Erythroblast (primary cell): Measurements from ENCODE around the gene HSH2D.

ENCODE experiments used
- GATA1 ChIP-seq: IDR thresholded peaks from 2 replicates; pipeline ENCODE4 v1.6.1; 2011; ENCODE audit warnings: low read depth, mild to moderate bottlenecking, control low read depth, low read length, moderate library complexity
- POLR2A ChIP-seq: IDR thresholded peaks from 2 replicates; pipeline ENCODE4 v1.6.1; 2011; ENCODE audit warnings: mild to moderate bottlenecking, low read length

- TF ChIP-seq POLR2A (no peak), GATA1 (no peak)
Measured at GRCh38 chr19:16161840-16162239, 18.4 kb downstream of the HSH2D start.
